Spinal cord (tissue), 10 donors: Measurements from ENCODE around the gene GLB1L3. TPM values are rescaled to one million over a fixed set of nuclear protein-coding genes. Genes with fewer than 3 reads are reported as not detected.

Source experiments
- DNase-seq, 6 donors: peaks; one replicate each; pipeline versions ENCODE4 v3.0.0 to v3.0.0-alpha.2; 2013 to 2015; ENCODE audit warnings: low spot score in 6 of 6, low read depth in 4 of 6
- H3K27ac ChIP-seq: one replicate; pipeline ENCODE4 v1.5.1; 2013; ENCODE audit warnings: low read depth, low read length, control low read depth
- H3K27me3 ChIP-seq: one replicate; pipeline ENCODE4 v1.6.1; 2013; ENCODE audit warnings: low read length; ENCODE audit not compliant: control insufficient read depth, insufficient read depth
- H3K36me3 ChIP-seq: one replicate; pipeline ENCODE4 v1.6.1; 2013; ENCODE audit warnings: low read length; ENCODE audit not compliant: control insufficient read depth, insufficient read depth
- H3K4me1 ChIP-seq: one replicate; pipeline ENCODE4 v1.6.1; 2013; ENCODE audit warnings: low read length; ENCODE audit not compliant: control insufficient read depth, insufficient read depth
- H3K4me3 ChIP-seq: one replicate; pipeline ENCODE4 v1.5.1; 2013; ENCODE audit warnings: low read depth, low read length, control low read depth
- H3K9me3 ChIP-seq: one replicate; pipeline ENCODE4 v1.6.1; 2013; ENCODE audit warnings: low read length; ENCODE audit not compliant: control insufficient read depth, insufficient read depth
- WGBS: methylation state at CpG from one replicate; pipeline ENCODE4 v1.1.5; 2013; ENCODE audit warnings: missing lambda C conversion rate; ENCODE audit not compliant: insufficient coverage; 5-methylcytosine and 5-hydroxymethylcytosine counted together
- polyA plus RNA-seq, 2 donors: library from polyadenylated mRNA; unstranded; fragments of 120-200 nt; gene quantifications; one replicate each; pipeline ENCODE4 v1.2.1, GENCODE V29; 2013; ENCODE audit not compliant: insufficient read length in 2 of 2
- total RNA-seq, 2 donors: library from RNA; depleted of rRNA in 1 of 2; stranded (reverse); fragments of 120-200 nt in 1 of 2; fragments of >200 nt in 1 of 2; gene quantifications; one replicate each; pipeline versions ENCODE4 v1.2.3 to v1.2.4, GENCODE V29; 2013 to 2014
- donor health status: healthy.

GLB1L3 gene
- total and polyA plus RNA-seq, 4 donors: 0.28 to 2.9 (median 1.7) TPM

GRCh38 chr11:134363161-134363560 is 87.0 kb downstream of the GLB1L3 start:
- Histone ChIP-seq H3K27me3 (no peaks in the 10 kb centered on the region), H3K27ac (no peak overlapping the region), H3K9me3 (no peaks in the 10 kb centered on the region), H3K4me1 (peaks cover 49% of the 10 kb centered on the region), H3K36me3 (peaks cover 17% of the 10 kb centered on the region), H3K4me3 (no peak overlapping the region)
- 84% methylated on average over 9 of the region's 9 CpGs for WGBS
- no peak for DNase-seq

DNA sequence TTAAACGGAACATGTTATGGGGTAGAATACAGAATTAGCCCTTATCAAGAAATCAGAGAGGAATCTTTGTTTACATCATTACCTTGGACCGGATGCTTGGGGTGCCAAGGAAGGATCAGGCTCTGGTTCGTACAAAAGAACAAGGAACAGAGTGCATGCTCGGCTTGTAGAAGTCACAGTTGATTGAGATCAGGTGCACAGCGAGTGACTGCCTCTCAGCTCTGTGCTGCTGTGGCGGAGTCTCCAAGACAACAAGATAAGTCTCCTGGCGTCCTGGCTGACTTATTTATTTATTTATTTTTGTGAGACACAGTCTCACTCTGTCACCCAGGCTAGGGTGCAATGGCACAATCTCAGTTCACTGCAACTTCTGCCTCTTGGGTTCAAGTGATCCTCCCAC is 87.4 kb downstream of the GLB1L3 start:
- Histone ChIP-seq H3K27me3 (no peaks in the 10 kb centered on the region), H3K4me3 (no peak overlapping the region), H3K27ac (no peak overlapping the region), H3K9me3 (no peaks in the 10 kb centered on the region), H3K36me3 (peaks cover 13% of the 10 kb centered on the region), H3K4me1 (peaks cover 45% of the 10 kb centered on the region)
- DNase-seq: peak in 1 of 6 donors; percentile 68
- 85% methylated on average over 5 of the region's 7 CpGs for WGBS

GRCh38 chr11:134364261-134364660 is 88.1 kb downstream of the GLB1L3 start:
- H3K36me3 ChIP-seq: peaks cover 9% of the 10 kb centered on the region
- no peak overlapping the region for H3K4me3 ChIP-seq
- no peak overlapping the region for H3K27ac ChIP-seq
- peaks cover 38% of the 10 kb centered on the region for H3K4me1 ChIP-seq
- H3K9me3 ChIP-seq: no peaks in the 10 kb centered on the region
- H3K27me3 ChIP-seq: no peaks in the 10 kb centered on the region
- DNase-seq: no peak
- 79% methylated on average over 9 of the region's 9 CpGs for WGBS

DNA sequence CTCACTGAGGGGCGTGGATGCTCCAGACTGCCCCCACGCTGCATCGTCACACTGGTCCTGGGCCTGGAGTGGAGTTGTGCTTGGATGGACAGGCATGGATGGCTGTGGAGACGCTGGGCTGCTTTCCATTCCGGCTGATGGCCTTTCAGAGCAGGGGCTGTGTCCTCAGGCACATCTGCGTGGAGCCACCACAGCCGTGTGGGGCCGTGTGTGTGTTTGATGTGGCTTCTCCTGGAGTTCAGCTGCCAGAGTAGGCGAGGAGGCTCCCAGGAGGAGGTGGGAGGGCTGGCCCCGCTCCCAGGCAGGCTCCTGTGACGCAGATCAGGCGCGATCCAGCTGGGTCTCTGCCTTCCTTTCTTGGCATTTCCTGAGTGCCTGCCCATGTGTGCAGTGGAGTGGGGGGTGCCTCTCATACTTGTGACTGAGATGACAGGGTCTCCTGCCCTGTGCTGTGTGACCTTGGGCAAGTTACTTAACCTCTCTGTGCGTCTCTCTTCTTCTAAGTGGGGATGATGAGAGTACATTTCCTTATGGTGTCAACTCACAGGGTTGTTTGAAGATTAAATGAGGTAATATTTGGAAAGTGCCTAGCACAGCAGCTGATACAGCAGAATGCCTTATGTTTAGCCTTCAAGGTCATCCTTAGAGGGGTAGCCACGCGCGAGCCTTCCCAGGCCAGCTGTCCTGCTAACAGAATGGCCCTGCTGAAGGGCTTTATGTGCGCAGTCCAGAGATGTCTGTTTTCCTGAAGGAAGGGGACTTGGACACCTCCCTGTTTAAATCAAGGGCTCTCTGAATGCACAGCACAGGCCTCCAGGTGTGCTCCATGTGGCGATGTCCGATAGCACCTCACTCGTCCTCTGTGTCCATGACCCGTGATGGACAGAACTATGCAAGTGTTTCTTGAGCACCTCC is 89.1 kb downstream of the GLB1L3 start:
- Histone ChIP-seq H3K9me3 (no peaks in the 10 kb centered on the region), H3K27me3 (no peaks in the 10 kb centered on the region), H3K36me3 (peaks cover 13% of the 10 kb centered on the region), H3K4me1 (peaks cover 28% of the 10 kb centered on the region), H3K4me3 (no peak overlapping the region), H3K27ac (no peak overlapping the region)
- peak in 1 of 6 donors; percentile 43 for DNase-seq
- WGBS: 58% methylated on average over 18 of the region's 22 CpGs

DNA sequence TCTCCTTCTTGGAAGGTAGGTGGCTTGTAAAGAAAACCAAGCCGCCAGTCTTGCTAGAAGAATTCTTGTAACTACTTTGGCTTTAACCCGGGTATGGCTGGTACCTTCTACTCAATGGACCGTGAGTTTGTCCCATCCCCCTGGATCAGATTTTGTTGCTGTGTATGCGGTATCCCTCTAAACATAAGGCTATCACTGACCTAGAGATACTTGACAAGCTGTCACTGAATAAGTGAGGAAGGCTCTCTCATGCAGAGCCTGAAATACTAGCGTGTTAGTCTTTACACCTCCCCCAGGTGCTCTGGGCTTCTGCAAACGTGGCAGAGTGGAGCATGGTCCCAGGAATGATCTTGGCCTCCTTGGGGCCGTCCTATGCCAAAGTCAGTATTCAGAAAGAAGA is 90.1 kb downstream of the GLB1L3 start:
- WGBS: 34% methylated on average over 4 of the region's 7 CpGs
- no peak overlapping the region for H3K4me3 ChIP-seq
- no peak for DNase-seq

DNA sequence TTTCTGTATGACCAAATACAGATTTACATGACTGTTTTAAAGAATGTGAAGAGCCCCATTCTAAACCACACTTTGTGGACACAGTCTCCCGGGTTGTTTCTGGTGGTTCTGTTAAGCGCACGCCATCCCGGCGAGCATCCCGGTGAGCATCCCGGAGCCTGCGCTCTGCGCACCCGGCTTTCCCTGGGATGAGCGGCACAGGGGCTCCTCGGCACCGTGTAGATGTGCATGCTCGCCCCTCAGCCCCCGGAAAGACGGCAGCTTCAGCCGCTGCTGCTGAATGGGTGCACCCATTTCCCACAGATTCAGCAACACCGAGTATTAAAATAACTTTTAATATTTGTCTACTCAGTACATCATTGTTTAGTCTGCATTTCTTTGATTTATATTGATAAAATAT is 91.6 kb downstream of the GLB1L3 start:
- no peak overlapping the region for H3K27ac ChIP-seq
- no peak for DNase-seq
- WGBS: 89% methylated on average over 15 of the region's 18 CpGs

More for the DNA sequence above, 90.1 kb downstream of the GLB1L3 start:
- Histone ChIP-seq H3K4me1 (peaks cover 26% of the 10 kb centered on the region), H3K27me3 (no peaks in the 10 kb centered on the region), H3K36me3 (peaks cover 21% of the 10 kb centered on the region), H3K9me3 (no peaks in the 10 kb centered on the region), H3K27ac (no peak overlapping the region)

More for the DNA sequence above, 91.6 kb downstream of the GLB1L3 start:
- Histone ChIP-seq H3K27me3 (no peaks in the 10 kb centered on the region), H3K36me3 (peaks cover 20% of the 10 kb centered on the region), H3K9me3 (no peaks in the 10 kb centered on the region), H3K4me3 (no peak overlapping the region), H3K4me1 (peaks cover 32% of the 10 kb centered on the region)

Other genes starting within 250 kb of the GLB1L3 start
- 100 to 1,000 TPM; 115 to 221 TPM for gene JAM3, start 207.3 kb upstream of the GLB1L3 start, total RNA-seq
- gene JAM3, start 207.3 kb upstream of the GLB1L3 start, polyA plus RNA-seq: 100 to 1,000 TPM in 1 of 2 donors, 10 to 100 TPM in 1; 57.9 to 100 TPM
- gene NCAPD3, start 52.4 kb upstream of the GLB1L3 start, total RNA-seq: 10 to 100 TPM; 18.8 to 20.7 TPM
- gene NCAPD3, start 52.4 kb upstream of the GLB1L3 start, polyA plus RNA-seq: 10 to 100 TPM; 22.9 to 23.0 TPM
- 10 to 100 TPM; 51.0 to 54.3 TPM for gene VPS26B, start 51.7 kb upstream of the GLB1L3 start, total RNA-seq
- gene VPS26B, start 51.7 kb upstream of the GLB1L3 start, polyA plus RNA-seq: 100 to 1,000 TPM in 1 of 2 donors, 10 to 100 TPM in 1; 99.4 to 109 TPM
- gene THYN1, start 23.0 kb upstream of the GLB1L3 start, total RNA-seq: 10 to 100 TPM; 54.4 to 91.2 TPM
- 10 to 100 TPM; 72.0 to 74.4 TPM for gene THYN1, start 23.0 kb upstream of the GLB1L3 start, polyA plus RNA-seq
- 10 to 100 TPM; 25.9 to 30.2 TPM for gene ACAD8, start 22.8 kb upstream of the GLB1L3 start, total RNA-seq
- 10 to 100 TPM; 43.2 to 53.5 TPM for gene ACAD8, start 22.8 kb upstream of the GLB1L3 start, polyA plus RNA-seq
- 10 to 100 TPM in 1 of 2 donors, 1 to 10 TPM in 1; 2.0 to 11.1 TPM for gene GLB1L2, start 55.6 kb downstream of the GLB1L3 start, total RNA-seq
- 10 to 100 TPM; 12.8 to 14.1 TPM for gene GLB1L2, start 55.6 kb downstream of the GLB1L3 start, polyA plus RNA-seq
- 10 to 100 TPM; 25.5 to 31.7 TPM for gene B3GAT1, start 135.9 kb downstream of the GLB1L3 start, total RNA-seq
- 100 to 1,000 TPM; 142 to 186 TPM for gene B3GAT1, start 135.9 kb downstream of the GLB1L3 start, polyA plus RNA-seq